GM19238 (cell line): ENCODE data around the gene EHBP1.

ENCODE experiments used
- DNase-seq: peaks from one replicate; pipeline ENCODE4 v3.0.0; 2011; ENCODE audit warnings: low spot score; ENCODE audit not compliant: insufficient read length

EHBP1 gene

DNA sequence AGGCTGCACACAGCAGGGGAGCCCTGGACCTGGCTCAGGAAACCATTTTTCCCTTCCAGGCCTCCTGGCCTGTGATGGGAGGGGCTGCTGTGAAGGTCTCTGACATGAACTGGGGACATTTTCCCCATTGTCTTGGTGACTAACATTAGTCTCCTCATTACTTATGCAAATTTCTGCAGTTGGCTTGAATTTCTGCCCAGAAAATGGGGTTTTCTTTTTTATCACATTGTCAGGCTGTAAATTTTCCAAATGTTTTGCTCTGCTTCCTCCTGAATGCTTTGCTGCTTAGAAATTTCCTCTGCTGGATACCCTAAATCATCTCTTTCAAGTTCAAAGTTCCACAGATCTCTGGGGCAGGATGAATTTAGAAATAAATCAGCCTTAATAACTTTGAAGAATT is 78.2 kb downstream of the EHBP1 start:
- no peak for DNase-seq

- DNase-seq: no peak
These were observed 78.8 kb downstream of the EHBP1 start for GRCh38 chr2:62784341-62784740.

DNA sequence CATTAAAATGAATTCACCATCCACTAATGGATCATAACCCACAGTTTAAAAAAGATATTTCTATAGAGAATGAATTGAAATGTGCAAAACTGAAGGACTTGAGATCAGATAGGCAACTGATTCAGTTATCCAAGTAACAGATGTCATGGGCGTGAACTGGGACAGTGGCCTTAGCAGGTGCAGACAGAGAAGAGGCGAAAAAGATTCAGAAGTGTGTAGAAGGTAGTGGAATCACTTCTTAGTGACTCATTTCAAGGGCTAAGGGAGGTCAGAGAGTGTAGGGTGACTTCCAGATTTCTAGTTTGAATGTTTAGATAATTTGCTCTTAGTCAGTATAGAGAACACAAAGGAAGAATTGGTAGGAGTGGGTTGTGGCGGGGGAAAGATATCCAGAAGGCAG is 79.7 kb downstream of the EHBP1 start:
- no peak for DNase-seq

DNA sequence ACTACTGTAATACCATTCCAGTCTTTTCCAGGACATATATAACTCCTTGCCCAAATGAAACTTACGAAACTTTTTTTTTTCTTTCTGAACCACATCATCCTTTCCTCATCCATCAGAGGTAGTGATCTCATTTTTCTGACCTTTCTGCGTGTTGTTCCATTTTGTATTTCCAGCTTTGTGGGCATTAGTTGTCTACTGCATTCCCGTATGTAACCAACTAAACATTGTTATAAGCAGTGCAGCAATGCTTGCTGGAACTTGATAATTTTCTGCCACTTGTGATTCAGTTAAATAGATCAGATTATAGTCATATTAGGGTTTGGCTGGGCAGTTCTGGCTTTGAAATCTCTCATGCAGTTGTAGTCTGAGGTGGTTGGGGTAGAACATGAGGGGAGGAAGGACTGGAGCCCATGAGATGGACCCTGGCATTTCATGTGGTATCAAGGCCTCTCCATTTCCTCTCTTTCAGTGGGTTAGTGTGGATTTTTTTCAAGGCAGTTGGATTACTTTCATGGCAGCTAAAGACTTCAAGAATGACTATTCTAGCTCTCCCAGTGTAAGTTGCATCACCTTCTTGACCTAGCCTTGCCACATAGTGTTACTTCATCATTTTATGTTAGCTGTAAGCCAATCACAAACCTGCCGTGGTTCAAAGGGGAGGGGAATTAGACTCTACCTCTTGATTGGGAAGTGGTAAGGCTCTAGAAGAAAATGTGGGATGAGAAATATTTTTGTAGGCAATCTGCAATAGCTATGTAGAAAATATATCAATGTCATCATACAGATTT is 80.5 kb downstream of the EHBP1 start:
- DNase-seq: no peak

- DNase-seq: no peak
These were observed 81.9 kb downstream of the EHBP1 start for GRCh38 chr2:62787386-62787785.

GRCh38 chr2:62789518-62789917 is 84.0 kb downstream of the EHBP1 start:
- DNase-seq: no peak

DNA sequence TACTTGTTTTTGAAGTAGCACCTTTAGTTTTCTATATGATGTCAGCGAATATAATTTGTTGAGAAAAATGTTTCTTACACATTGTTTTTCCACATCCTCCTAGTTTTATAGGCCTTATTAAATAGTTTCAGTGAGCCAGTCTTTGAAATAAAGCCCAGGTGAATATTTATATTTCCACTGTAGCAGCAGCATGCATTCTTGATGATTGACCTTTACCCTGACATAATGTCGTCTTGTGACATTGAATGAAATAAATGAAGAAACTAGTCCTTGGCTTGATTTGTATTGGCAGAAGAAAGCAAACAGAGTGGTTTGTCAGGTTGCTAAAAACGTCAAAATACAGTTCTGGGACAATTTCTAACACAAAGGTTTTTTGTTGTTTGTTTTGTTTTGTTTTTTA is 84.4 kb downstream of the EHBP1 start:
- no peak for DNase-seq

GRCh38 chr2:62792408-62792807 is 86.9 kb downstream of the EHBP1 start:
- no peak for DNase-seq

- no peak for DNase-seq
These were observed 87.7 kb downstream of the EHBP1 start for GRCh38 chr2:62793213-62793612.

DNA sequence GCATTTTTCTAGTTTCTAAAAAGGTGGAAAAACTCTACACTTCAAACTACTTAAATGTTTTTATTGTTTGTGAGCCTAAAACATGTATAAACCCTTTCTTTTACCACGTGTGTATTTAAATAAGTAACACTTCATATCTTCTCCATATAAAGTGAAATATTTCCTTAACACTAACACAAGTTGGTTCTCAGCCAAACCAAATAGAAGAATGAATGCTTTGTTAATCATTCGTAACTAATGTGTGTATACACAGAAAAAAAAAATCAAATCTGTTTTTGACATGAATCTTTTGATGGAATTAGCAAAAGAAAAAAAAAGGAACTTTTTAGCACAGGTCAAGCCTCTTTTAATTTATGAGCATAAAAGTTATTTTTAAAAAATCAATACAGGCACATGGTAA is 89.3 kb downstream of the EHBP1 start:
- no peak for DNase-seq

- no peak for DNase-seq
These were observed 89.8 kb downstream of the EHBP1 start for GRCh38 chr2:62795341-62795740.

GRCh38 chr2:62797107-62797506 is 91.6 kb downstream of the EHBP1 start:
- DNase-seq: no peak

DNA sequence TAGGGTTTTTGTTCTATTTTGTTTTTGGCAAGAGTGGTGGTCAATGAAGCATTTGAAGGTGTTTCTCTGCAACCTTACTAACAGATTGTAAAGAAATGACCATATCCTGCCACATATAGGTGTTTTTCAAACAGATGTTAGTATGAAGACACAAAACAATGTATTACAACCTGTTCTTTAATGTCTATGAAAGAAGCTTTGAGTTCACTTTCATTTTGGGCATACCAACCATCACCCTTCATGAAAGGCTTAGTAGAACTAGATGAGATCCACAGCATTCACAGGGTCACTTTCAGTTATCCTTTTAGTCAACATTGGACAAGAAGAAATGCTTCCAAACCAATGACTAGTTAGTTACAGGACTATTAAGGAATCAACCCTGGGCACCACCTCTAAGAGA is 95.1 kb downstream of the EHBP1 start:
- DNase-seq: no peak

DNA sequence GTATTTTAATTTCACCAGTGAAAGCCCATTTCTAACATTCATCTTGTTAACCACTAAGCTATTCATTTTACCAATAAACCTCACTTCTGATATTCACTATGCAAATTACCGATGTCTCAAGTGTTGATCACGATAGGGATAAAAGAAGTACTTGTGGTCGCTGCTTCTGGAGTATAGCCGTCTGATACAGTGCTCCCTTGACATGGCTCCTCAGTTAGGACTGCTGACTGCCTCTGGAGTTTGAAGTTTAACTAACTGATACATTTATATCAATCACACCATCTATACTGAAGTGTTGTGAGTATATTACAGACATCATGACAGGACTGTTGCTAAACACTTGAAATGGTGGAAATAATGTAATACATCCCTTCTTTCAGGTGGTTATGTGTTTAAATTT is 95.6 kb downstream of the EHBP1 start:
- DNase-seq: no peak

DNA sequence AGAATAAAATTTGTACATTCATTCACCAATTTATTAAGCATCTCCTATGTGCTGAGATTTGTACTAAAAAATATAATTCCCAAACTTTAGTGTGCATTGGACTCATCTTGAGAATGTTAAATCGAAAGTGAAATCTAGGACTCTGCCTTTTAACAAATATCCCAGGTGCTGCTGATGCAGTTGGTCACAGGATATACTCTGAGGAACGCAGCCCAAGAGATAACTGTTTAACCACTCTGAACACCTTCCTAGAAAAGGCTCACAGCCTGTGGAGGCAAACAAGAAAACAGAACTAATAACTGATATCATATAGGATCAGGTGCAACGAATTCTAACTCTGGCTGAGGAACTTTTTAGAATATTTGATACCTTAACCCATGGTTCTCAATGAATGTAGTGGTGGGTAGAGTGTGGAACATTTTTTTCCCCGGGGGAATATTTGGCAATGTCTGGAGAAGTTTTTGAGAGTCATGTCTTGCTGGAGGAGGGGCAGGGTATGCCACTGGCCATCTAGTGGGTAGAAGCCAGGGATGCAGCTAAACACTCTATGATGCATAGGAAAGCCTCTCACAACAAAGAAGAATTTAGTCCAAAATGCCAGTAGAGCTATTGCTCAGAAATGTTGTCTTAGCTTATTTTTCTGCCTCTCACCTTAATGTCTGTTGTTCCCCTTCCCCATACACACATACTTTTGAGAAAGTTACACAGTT is 96.5 kb downstream of the EHBP1 start:
- no peak for DNase-seq

DNA sequence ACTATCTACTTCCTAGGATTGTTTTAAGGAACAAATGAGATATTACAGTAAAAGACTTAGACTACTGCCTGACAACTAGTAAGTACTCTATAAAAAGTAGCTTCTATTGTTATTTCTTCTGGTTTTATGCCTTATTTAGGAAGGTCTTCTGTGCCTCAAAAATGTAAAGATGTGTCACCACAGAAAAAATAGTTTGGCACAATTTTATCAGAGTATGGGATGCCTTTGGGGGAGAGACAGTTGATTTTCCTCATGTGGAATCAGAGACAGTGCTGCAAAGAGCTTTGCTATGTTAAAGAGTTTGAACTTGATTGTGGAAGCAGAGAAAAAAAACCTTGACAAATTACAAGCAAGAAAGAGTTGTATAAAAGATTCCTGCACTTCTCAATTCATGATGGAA is 98.4 kb downstream of the EHBP1 start:
- DNase-seq: no peak

DNA sequence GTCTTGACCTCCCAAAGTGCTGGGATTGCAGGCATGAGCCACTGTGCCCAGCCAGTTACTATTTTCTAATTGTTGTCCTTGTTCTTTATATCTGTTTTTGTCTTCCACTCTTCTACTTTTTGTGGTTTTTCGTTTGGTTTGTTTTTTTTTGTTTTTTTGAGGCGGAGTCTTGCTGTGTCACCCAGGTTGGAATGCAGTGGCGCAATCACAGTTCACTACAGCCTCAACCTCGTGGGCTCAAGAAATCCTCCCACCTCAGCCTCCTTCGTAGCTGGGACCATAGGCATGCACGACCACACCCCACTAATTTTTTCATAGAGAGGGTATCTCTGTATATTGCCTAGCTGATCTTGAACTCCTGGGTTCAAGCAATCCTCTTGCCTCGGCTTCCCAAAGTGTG is 100.7 kb downstream of the EHBP1 start:
- no peak for DNase-seq

GRCh38 chr2:62808554-62808953 is 103.0 kb downstream of the EHBP1 start:
- DNase-seq: no peak

DNA sequence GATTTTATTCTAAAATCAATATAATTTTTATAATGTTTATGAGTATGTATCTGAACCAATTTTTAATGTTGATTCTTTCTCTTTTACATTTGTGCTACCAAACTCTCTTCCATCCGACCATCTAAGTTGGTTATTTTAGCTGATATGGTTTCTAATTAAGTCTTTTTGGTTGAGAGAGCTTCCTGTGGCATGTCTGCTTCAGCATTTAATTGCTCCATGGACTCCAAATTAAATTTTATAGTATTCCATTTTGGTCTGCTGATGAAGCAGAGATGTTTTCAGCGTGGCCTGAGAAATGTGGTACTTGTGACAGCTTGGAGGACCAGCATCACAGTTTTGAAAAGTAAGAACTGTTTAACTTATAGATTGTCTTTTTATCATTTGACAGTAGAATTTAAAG is 105.6 kb downstream of the EHBP1 start:
- no peak for DNase-seq

DNA sequence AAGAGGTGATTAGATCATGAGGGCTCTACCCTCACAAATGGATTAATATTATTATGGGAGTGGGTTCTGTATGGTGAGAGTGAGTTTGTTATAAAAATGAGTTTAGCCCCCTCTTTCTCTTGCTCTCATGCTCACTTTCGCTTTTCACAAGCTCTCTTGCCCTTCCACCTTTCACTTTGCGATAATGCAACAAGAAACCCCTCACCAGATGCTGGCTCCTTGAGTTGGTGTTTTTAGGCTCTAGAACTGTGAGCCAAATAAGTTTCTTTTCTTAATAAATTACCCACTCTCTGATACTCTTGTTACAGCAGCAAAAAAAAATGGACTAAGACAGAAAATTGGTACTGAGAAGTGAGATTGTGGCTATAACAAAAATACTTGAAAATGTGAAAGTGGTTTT is 106.5 kb downstream of the EHBP1 start:
- no peak for DNase-seq

DNA sequence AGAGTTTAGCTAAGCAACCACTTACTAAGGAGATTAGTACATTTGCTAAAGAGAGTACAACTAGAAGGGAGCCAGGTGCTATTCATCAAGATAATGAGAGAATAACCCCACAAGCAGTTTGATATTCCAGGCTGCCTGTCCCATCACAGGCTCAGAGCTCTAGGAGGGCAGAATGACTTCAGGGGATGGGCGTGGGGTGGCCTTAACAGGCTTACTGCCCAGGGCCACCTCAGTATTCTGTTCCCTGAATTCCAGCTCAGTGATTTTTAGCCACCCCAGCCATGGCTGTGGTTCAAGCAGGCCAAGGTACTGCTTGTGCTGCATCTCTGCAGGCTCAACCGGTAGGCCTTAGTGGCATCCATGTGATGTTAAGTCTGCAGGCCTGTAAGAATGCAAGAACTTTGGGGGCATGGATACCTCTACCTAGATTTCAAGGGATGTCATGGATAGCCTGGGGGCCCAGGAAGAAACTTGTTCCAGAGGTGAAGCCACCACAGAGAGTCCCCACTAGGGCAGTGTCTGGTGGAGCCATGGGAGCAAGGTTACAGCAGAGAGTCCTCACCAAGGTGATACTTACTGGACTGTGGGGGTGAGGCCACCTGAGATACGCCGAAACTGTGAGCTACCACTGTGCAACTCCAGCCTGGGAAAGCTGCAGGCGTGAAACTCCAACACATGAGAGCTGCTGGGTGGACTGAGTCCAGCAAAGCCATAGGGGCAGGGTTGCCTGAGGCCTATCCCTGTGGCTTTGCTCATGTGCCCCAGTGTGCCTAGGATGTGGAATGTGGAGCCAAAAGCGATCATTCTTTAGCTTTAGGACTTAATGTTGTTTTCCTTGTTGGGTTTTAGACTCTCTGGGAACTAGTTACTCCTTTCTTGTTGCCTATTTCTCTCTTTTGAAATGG is 107.7 kb downstream of the EHBP1 start:
- DNase-seq: no peak

DNA sequence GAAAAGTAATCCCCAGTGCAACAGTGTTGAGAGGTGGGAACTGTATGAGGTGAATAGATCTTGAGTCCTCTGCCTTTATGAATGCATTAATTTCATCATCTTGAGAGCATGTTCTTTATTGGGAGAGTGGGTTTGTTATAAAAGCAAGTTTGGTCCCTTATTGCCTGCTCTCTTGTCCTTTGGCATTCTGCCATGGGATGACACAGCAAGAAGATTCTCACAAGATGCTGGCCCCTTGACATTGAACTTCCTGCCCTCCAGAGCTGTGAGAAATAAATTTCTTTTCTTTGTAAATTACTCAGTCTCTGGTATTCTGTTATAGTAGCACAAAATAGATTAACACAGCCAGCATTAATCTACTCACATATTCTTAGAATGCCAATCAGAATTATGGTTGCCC is 108.6 kb downstream of the EHBP1 start:
- DNase-seq: no peak
